Dedifferentiated amniotic fluid mesenchymal stem cell (primary cell): Measurements from ENCODE around the gene MON1A.
A peak's percentile ranks its signal among the peaks of the same experiment; 100 is the strongest.
"Not testable (repeated sequence)": the region's sequence is repeated elsewhere in the genome, so short reads cannot be mapped to it uniquely, and the experiment has no call there.

Experiments used
- DNase-seq: peaks from one replicate; pipeline ENCODE4 v3.0.0-alpha.2; 2016; ENCODE audit errors: extremely low spot score

Gene MON1A, protein sequence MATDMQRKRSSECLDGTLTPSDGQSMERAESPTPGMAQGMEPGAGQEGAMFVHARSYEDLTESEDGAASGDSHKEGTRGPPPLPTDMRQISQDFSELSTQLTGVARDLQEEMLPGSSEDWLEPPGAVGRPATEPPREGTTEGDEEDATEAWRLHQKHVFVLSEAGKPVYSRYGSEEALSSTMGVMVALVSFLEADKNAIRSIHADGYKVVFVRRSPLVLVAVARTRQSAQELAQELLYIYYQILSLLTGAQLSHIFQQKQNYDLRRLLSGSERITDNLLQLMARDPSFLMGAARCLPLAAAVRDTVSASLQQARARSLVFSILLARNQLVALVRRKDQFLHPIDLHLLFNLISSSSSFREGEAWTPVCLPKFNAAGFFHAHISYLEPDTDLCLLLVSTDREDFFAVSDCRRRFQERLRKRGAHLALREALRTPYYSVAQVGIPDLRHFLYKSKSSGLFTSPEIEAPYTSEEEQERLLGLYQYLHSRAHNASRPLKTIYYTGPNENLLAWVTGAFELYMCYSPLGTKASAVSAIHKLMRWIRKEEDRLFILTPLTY

GRCh38 chr3:49929291-49930167 is at the start of gene MON1A:
Gene MON1A (minus strand): TSS chr3:49929811. CDS start chr3:49913346, 16,465 bp downstream.
- DNase-seq: peak; percentile 83

DNA sequence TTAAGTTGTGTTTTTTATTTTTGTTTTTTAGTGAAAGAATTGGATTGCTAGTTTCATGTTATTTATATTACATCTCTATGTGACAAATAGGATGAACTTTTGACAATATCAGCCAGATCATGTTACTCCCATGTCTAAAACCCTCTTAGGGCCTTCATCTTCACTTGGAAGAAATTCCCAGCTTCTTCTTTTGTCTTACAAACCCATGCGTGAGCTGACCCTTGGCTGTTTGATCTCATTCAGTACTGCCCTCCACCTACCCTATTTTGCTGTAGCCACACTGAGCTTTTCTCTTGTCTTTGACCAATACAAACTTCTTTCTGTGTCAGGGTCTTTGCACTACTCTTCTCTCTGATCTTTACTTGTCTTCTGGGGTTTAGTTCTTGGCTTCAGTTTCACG is 47.3 kb upstream of the MON1A start:
- DNase-seq: no peak

- no peak for DNase-seq
Measured at GRCh38 chr3:49972656-49973055, 43.0 kb upstream of the MON1A start.

GRCh38 chr3:49968346-49968745 is 38.7 kb upstream of the MON1A start:
- DNase-seq: no peak

GRCh38 chr3:49967291-49967690 is 37.7 kb upstream of the MON1A start:
- no peak for DNase-seq

DNA sequence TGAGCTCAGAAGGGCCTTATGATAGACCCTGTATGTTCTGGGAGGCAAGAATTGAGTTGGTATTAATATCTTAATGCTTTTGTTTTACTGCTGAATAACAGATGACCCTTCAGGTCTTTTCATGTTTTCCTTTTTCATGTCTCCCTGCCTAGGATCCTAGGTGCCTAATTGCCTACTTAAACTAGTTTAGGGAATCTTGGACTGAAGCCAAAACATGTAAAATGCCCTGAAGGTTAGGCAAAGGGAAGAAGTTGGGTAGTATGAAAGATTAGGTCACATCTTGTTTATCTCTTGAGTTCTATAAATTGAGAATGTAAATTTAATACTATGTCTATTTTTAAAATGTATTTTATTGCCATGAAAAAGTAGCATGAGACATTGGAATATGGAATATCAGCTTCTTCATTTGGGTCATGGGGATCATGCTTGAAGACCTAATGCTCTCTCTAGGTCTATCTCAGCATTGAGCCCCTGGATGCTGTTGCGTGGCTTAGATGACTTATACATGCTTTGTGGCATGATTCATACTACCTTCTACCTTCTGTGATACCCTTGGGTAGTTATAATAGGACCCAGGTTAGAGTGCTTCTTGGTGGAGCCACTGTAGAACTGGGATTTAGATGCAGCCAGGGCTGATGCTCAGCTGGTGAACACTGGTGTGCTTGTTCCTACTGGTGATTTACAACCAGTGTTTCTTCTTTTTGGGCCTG is 36.8 kb upstream of the MON1A start:
- no peak for DNase-seq

GRCh38 chr3:49955636-49956035 is 26.0 kb upstream of the MON1A start:
- DNase-seq: no peak

- DNase-seq: no peak
Measured at GRCh38 chr3:49952924-49953323, 23.3 kb upstream of the MON1A start.

GRCh38 chr3:49942651-49943050 is 13.0 kb upstream of the MON1A start:
- DNase-seq: no peak

GRCh38 chr3:49940667-49941249 is 11.1 kb upstream of the MON1A start:
- no peak for DNase-seq

DNA sequence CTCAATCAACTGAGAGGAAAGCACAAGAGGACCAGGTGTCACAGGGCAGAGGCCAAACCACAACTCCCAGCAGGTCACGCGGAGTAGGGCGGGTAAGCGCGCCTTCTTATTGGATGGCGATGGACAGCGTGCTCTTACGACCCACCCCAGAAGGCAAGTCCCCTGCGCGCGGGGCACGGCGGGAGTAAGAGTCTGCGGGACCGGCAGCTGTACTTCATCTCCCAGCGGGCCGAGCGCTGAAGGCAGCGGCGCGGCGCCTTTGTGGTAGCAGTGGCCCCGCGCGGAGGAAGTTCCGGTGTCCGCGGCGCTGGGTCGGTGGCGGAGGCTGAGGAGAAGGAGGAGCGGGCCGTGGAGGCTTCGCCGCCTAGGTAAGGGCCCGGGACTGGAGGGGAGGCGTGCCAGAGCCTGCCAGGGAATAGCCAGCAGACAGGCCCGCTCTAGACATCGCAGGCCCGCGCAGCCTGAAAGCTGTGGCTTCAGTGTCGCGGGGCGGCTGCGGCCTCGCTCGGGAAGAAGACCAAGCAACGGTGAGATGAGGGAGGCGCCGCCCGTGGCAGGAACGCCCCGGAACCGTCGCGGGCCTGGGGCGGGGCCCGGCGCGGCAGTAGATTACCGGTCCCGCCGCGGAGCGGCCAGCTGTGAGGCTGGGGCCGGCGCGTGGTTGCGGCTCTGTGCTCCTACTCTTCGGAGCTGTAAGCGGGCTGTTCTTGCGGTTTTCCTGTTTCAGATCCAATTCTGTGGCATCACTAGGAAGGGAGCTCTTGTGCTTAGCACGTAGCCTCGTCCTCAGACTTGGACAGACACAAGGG is 10.5 kb upstream of the MON1A start, which contains the start of gene RBM6:
Gene RBM6 (plus strand): TSS at position 293 of the 809 bp plus-strand sequence. CDS start 22,492 bp downstream, outside the sequence.
- peak; percentile 95 for DNase-seq

DNA sequence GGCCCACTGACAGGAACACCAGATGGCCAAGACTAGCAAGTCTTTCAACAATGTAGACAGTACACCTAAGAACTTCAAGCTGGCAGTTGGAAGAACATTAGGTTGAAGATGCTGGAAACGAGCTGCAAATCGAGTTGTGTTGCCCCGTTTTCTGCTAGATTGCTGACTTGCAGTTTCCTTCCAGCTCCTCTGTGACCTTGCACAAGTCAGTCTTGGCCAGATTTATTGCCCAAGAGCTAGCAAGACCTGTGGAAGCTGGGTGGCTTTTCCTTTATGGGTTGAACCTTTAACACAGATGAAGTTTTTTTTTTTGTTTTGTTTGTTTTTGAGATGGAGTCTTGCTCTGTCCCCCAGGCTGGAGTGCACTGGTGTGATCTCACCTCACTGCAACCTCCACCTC is 7.5 kb upstream of the MON1A start:
- DNase-seq: no peak

DNA sequence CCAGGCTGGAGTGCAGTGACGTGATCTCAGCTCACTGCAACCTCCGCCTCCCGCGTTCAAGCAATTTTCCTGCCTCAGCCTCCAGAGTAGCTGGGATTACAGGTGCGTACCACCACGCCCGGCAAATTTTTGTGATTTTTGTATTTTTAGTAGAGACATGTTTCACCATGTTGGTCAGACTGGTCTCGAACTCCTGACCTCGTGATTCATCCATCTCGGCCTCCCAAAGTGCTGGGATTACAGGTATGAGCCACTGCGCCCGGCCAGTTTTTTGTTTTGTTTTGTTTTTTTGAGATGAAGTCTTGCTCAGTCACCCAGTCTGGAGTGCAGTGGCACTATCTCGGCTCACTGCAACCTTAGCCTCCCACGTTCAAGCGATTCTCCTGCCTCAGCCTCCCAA is 2.7 kb upstream of the MON1A start:
- DNase-seq: not testable (repeated sequence)

DNA sequence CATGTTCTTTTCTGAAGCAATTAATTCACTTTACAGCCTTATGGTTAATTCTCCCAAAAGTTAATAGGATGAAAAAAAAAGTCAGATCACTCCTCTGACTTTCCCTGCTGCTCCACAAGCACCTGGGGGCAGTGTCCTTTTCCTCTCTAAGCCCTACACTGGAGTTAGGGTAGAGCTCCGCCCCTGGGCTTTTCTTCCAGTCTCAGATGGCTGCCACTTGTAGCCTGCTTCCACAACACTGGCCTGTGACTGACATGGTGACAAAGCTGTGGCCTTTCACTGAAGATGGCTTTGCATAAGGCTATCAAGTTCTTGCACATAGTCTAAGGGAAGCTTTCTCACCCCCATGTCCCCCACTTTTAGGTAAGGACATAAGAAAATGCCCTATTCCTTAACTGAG is 1.3 kb upstream of the MON1A start:
- DNase-seq: no peak

GRCh38 chr3:49930168-49930690 is 618 bp upstream of the MON1A start:
- no peak for DNase-seq

DNA sequence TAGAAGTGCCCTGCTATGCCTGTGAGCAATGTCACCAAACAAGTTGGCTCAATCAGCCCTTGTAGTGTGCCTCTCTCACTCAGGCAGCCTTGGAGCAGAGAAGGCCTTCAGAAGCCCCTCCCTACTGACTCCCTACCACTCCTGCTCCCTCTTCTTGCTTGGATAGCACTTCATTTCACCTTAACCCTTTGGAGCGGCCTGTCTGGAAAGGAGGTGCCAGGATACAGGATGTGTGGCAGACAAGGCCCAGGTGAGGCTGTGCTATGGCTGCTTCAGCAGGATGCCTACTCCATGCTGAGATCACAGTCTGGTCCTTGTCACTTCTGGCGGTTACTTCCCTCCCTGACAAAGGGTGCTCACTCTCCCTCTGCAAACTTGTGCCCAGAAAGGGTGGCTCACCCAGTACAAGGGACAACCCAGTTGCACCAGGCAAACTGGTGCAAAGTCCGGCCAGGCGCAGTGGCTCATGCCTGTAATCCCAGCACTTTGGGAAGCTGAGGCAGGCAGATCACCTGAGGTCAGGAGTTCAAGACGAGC is 1.1 kb downstream of the MON1A start:
- DNase-seq: no peak

DNA sequence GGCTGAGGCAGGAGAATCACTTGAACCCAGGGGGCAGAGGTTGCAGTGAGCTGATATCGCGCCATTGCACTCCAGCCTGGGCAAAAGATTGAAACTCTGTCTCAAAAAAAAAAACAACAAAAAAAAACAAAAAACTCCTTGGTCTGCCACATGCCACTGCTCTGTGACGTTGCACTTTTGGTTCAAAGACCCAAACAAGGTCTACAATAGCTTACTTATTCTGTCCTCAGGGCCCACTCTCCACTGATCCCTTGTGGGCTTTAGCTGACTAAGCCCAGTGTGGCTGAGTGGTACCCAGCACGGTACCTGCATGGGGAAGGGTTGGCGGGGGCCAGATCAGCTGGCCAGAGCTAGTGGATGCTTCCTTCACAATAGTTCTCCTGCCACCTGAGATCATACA is 1.8 kb downstream of the MON1A start:
- no peak for DNase-seq

DNA sequence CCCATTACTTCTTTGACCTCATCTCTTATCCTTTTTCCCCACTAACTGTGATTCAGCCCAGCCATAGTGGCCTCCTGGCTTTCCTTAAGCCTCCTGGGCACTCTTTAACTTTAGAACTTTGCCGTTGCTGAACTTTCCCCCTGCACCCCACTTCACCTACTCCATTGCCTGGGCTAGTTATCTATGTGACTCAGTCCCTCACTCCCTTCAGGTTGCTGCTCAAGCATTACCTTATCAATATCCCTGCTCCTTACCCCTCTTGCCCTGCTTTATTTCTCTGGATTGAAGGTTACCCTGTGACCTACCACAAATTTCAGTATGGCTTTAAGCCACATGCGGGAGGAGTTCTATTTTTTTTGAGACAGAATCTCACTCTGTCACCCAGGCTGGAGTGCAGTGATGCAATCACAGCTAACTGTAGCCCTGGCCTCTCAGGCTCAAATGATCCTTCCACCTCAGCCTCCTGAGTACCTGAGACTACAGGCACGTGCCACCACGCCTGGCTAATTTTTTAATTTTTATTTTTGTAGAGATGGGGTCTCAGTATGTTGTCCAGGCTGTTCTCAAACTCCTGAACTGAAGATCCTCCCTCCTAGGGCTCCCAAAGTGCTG is 3.4 kb downstream of the MON1A start:
- DNase-seq: no peak

- DNase-seq: no peak
Measured at GRCh38 chr3:49925485-49925884, 4.1 kb downstream of the MON1A start.

DNA sequence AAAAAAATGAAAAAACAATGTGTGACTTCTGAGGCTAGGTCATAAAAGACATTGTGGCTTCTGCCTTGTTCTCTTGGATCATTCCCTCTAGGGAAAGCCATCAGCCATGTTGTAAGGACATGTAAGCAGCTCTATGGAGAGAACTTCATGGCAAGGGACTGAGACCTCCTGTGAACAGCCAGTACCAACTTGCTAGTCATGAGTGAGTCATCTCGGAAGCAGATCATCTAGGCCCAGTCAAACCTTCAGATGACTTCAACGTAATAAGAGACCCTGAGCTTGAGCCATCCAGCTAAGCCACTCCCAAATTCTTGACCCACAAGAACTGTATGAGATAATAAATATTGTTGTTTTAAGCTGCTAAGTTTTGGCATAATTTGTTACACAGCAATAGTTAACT is 4.9 kb downstream of the MON1A start:
- DNase-seq: no peak
